Gastrocnemius medialis (tissue), 4 donors: Measurements from ENCODE around the gene LZTR1. TPM values are rescaled to one million over a fixed set of nuclear protein-coding genes. Genes with fewer than 3 reads are reported as not detected.

Experiments
- ATAC-seq, 2 donors: fragments of 150-250 bp; one replicate each; pipeline ENCODE4 v1.9.1; 2016
- DNase-seq, 2 donors: peaks; one replicate each; pipeline ENCODE4 v3.0.0-alpha.2; 2019
- H3K27ac ChIP-seq, 4 donors: fragments of 200-600 bp; sonication (generic); 1 replicate in 1 of 4; 2 replicates in 3 of 4; pipeline ENCODE4 v1.5.1; 2016 to 2018; ENCODE audit warnings: mild to moderate bottlenecking in 2 of 4, moderate library complexity in 1 of 4
- H3K27me3 ChIP-seq, 3 donors: fragments of 200-600 bp; sonication (generic) in 2 of 3; 1 replicate in 1 of 3; 2 replicates in 2 of 3; pipeline versions ENCODE4 v1.5.1 to v1.6.0; 2016 to 2019; ENCODE audit warnings: mild to moderate bottlenecking in 1 of 3, moderate library complexity in 1 of 3
- H3K36me3 ChIP-seq, 2 donors: fragments of 200-600 bp; sonication (generic) in 1 of 2; one replicate each; pipeline ENCODE4 v1.5.1; 2017 to 2018
- H3K4me1 ChIP-seq, 2 donors: fragments of 200-600 bp; sonication (generic) in 1 of 2; one replicate each; pipeline ENCODE4 v1.5.1; 2016 to 2017; ENCODE audit warnings: mild to moderate bottlenecking in 2 of 2
- H3K4me3 ChIP-seq, 4 donors: fragments of 200-600 bp; sonication (generic) in 3 of 4; 1 replicate in 1 of 4; 2 replicates in 3 of 4; pipeline ENCODE4 v1.5.1; 2016 to 2019; ENCODE audit warnings: mild to moderate bottlenecking in 2 of 4
- H3K9me3 ChIP-seq, 3 donors: fragments of 200-600 bp; sonication (generic) in 2 of 3; 1 replicate in 1 of 3; 2 replicates in 2 of 3; pipeline ENCODE4 v1.5.1; 2016 to 2019
- POLR2A ChIP-seq, 2 donors: fragments of 450-650 bp; IDR thresholded peaks; one replicate each; pipeline ENCODE4 v1.6.1; 2017; ENCODE audit warnings: antibody characterized with exemption in 2 of 2, mild to moderate bottlenecking in 2 of 2, moderate library complexity in 2 of 2
- in situ Hi-C, 4 donors: fragments of 200-750 bp; cut with MboI; loops; one replicate each; pipeline versions ENCODE4 v1.15.0 to v1.8.0; 2017; ENCODE audit warnings: low sequenced_read_pairs in 4 of 4
- intact Hi-C: fragments of 100-400 bp; cut with DNase I; formaldehyde crosslinking; loops from one replicate; pipeline ENCODE4 v1.15.1; 2023; ENCODE audit warnings: low total_unique reads
- total RNA-seq, 4 donors: library from RNA; depleted of rRNA; stranded (reverse); fragments of >200 nt; gene quantifications; one replicate each; pipeline versions ENCODE4 v1.1.0 to v1.2.3, GENCODE V29; 2016
- TF ChIP-seq, protein P1 (sequence below), 5 experiments: fragments of 450-650 bp in 3 of 5; fragments of 200-600 bp in 2 of 5; sonication (generic) in 2 of 5; IDR thresholded peaks in 4 of 5; conservative IDR thresholded peaks in 1 of 5; 1 replicate in 4 of 5; 2 replicates in 1 of 5; pipeline ENCODE4 v1.5.1; 2016 to 2019; ENCODE audit warnings: antibody characterized with exemption in 5 of 5, mild to moderate bottlenecking in 3 of 5, moderate library complexity in 3 of 5

Gene LZTR1
- total RNA-seq, 4 donors from 2014 or later = 25.4 to 36.4 (median 26.3) TPM

DNA sequence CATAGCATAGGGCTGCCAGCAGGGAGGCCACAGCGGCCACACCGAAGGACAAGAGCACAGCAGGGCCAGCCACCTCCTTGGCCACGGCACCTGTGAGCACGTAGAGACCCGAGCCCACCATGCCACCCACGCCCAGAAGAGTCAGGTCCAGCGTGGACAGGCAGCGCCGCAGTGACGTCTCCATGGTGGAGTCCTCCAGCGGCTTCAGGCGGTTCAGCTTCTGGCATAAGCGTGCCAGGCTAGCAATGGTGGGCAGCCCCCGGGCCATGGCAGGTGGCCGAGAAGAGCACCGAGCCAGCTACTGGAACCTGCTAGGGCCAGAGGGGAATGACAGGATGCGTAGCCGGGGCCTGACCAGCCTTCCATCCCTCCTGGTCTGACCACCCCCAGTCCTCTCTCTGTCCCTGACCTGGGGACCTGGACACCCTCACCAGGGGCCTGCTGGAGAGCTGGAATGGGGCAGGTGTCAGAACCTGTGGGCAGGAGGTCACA lies 49.5 kb downstream of the LZTR1 start:
- H3K36me3 ChIP-seq = no peaks in the 10 kb centered on the region
- TF ChIP-seq POLR2A (IDR thresholded peaks at IDR 0.05) = no peak
- TF ChIP-seq, protein P1, sequence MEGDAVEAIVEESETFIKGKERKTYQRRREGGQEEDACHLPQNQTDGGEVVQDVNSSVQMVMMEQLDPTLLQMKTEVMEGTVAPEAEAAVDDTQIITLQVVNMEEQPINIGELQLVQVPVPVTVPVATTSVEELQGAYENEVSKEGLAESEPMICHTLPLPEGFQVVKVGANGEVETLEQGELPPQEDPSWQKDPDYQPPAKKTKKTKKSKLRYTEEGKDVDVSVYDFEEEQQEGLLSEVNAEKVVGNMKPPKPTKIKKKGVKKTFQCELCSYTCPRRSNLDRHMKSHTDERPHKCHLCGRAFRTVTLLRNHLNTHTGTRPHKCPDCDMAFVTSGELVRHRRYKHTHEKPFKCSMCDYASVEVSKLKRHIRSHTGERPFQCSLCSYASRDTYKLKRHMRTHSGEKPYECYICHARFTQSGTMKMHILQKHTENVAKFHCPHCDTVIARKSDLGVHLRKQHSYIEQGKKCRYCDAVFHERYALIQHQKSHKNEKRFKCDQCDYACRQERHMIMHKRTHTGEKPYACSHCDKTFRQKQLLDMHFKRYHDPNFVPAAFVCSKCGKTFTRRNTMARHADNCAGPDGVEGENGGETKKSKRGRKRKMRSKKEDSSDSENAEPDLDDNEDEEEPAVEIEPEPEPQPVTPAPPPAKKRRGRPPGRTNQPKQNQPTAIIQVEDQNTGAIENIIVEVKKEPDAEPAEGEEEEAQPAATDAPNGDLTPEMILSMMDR (IDR thresholded peaks at IDR 0.05 in 4 of 5, conservative IDR thresholded peaks at IDR 0.05 in 1 of 5) = no peak
- intact Hi-C loops = loop anchor here (5.0 kb wide), 1 partner anchor 41 kb away; no protein-coding TSS in a partner anchor
- H3K4me1 ChIP-seq = peaks cover 5 to 14% of the 10 kb centered on the region in 2 donors
- no peaks in the 10 kb centered on the region for H3K9me3 ChIP-seq
- no peak overlapping the region for H3K4me3 ChIP-seq
- DNase-seq (peak in 1 of 2 donors; percentile 23), ATAC-seq (peak in 1 of 2 donors; percentile 2)
- in situ Hi-C loops = loop anchor here in 1 of 4 donors (10.0 kb wide), 1 partner anchor 63 kb away; no protein-coding TSS in a partner anchor
- no peak overlapping the region for H3K27ac ChIP-seq
- peaks cover 17 to 20% (median 19%) of the 10 kb centered on the region in 3 donors for H3K27me3 ChIP-seq

DNA sequence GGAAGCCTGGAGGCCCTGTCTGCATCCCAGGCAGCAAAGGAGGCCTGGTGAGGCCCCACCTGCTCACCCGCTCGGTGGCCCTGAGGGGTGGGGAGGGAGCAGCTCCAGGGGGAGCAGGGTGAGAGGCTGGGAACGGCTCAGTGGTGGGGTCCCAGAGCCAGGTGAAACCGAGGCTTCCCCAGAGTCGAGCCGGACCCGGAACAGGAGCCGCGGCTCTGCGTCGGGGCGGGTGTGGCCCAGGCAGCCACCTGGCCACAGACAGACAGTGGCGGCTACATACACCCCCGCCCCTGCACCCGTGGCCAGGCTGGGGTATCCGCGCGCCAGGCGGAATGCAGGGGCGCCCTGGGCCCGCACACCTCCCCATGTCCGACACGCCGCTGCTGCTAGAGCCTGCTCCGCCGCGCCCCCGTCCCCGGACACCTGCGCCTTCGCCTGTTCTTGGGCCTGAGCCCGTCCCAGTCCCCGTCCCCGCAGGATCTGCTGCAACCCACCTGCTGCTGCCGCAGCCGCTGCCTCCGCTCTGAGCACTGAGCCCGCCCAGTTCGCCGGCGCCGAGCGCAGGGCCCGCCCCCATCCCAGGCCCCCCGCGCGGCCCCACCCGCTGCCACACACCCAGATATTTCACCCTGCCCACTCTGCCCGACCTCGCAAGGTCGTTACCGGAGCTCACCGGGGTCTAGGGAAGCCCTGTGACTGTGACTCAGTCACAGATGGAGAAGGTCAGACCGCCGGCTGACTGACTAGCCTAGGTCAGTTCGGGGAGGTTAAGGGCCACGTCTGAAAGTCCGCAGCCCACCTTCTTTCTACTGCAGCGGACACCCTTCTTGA lies 50.2 kb downstream of the LZTR1 start, which contains the start of gene SLC7A4:
Gene SLC7A4, minus strand, starts transcription at position 525 of the 831 bp plus-strand sequence. CDS start 749 bp downstream, outside the sequence.
- Histone ChIP-seq H3K27me3 (peaks cover 17 to 20% (median 19%) of the 10 kb centered on the region in 3 donors), H3K27ac (no peak within 1 kb of the TSS), H3K9me3 (no peaks in the 10 kb centered on the region), H3K4me3 (peak within 1 kb of the TSS in 3 of 4 donors; percentile 24 to 44 (median 28)), H3K4me1 (peaks cover 7 to 14% of the 10 kb centered on the region in 2 donors), H3K36me3 (no peaks in the 10 kb centered on the region)
- ATAC-seq (peak; percentile 15), DNase-seq (peak in 1 of 2 donors; percentile 35)
- in situ Hi-C loops = loop anchor here in 1 of 4 donors (10.0 kb wide), 1 partner anchor 63 kb away; no protein-coding TSS in a partner anchor
- TF ChIP-seq, protein P1 (IDR thresholded peaks at IDR 0.05 in 4 of 5, conservative IDR thresholded peaks at IDR 0.05 in 1 of 5) = no peak
- TF ChIP-seq POLR2A (IDR thresholded peaks at IDR 0.05) = peak in 1 of 2 donors; percentile 25
- intact Hi-C loops = loop anchor here (5.0 kb wide), 1 partner anchor 40 kb away; no protein-coding TSS in a partner anchor

DNA sequence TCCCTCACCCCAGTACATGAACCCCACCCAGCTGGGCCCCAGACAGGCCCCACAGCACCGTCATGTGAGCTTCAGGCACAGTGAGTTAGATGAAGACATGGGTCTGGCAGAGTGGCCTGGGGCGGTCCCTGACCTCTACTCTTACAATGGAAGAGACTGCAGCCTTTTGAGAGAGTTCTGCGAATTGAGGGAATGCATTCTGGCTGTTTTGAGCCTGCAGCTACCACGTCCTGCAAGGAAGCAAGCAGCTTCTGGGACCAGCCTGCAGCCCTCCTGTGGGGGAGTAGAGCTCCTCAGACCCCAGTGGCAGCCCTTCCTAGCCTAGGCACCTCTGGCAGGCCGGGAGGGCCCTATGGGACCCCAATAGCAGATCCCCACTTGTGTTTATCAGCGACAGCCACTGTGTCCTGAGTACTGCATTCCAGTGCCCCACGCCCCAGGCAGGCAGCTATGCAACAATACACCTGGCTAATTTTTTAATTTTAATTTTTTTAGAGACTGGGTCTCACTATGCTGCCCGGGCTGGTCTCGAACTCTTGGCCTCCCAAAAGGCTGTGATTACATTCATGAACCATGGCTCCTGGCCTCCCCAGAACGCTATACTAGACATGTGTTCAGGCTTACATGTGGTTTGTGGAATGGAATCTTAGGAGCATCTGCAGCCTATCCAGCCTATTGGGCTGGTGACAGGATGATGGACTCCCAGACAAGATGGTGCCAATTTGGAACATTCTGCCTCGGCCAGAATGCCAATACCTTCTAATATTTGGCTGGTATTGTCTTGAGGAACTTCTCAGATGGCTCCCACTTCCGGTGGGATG lies 51.0 kb downstream of the LZTR1 start:
- DNase-seq (no peak), ATAC-seq (no peak)
- in situ Hi-C loops = loop anchor here in 1 of 4 donors (10.0 kb wide), 1 partner anchor 62 kb away; no protein-coding TSS in a partner anchor
- H3K4me1 ChIP-seq = peaks cover 15 to 17% of the 10 kb centered on the region in 2 donors
- no peaks in the 10 kb centered on the region for H3K36me3 ChIP-seq
- peak overlapping the region in 2 of 4 donors; percentile 28 to 44 for H3K4me3 ChIP-seq
- TF ChIP-seq, protein P1 (IDR thresholded peaks at IDR 0.05 in 4 of 5, conservative IDR thresholded peaks at IDR 0.05 in 1 of 5) = no peak
- no peak for TF ChIP-seq POLR2A (IDR thresholded peaks at IDR 0.05)
- peaks cover 17 to 20% (median 19%) of the 10 kb centered on the region in 3 donors for H3K27me3 ChIP-seq
- intact Hi-C loops = loop anchor here (5.0 kb wide), 1 partner anchor 39 kb away; no protein-coding TSS in a partner anchor
- no peaks in the 10 kb centered on the region for H3K9me3 ChIP-seq
- no peak overlapping the region for H3K27ac ChIP-seq

DNA sequence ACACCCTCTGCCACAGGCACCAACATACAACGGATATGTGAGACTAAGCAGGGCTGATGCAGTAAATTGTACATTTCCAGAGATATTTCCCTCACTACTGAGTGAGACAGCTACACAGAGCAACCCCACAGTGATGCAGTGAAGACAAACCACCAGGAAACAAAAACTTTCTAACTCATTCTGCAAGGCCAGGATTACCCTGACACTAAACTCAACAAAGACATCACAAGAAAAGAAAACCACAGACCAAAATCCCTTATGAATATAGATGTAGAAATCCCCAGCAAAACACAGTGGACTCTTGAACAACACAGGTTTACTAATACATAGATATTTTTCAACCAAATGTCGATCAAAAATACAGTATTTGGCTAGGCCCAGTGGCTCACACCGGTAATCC lies 51.8 kb downstream of the LZTR1 start:
- no peaks in the 10 kb centered on the region for H3K36me3 ChIP-seq
- intact Hi-C loops (loop anchor here (5.0 kb wide), 1 partner anchor 38 kb away; no protein-coding TSS in a partner anchor), in situ Hi-C loops (loop anchor here in 1 of 4 donors (10.0 kb wide), 1 partner anchor 61 kb away; no protein-coding TSS in a partner anchor)

More for the DNA sequence above, 51.8 kb downstream of the LZTR1 start:
- no peak for TF ChIP-seq POLR2A (IDR thresholded peaks at IDR 0.05)
- TF ChIP-seq, protein P1 (IDR thresholded peaks at IDR 0.05 in 4 of 5, conservative IDR thresholded peaks at IDR 0.05 in 1 of 5) = no peak
- Histone ChIP-seq H3K27me3 (peaks cover 17 to 20% (median 19%) of the 10 kb centered on the region in 3 donors), H3K9me3 (no peaks in the 10 kb centered on the region), H3K4me1 (peaks cover 23 to 25% of the 10 kb centered on the region in 2 donors), H3K4me3 (no peak overlapping the region), H3K27ac (no peak overlapping the region)
- ATAC-seq (no peak), DNase-seq (no peak)
